Skeletal muscle cell (primary cell): ENCODE data around the gene GFRA4.

Source experiments
- DNase-seq: peaks from one replicate; pipeline ENCODE4 v3.0.0-alpha.2; 2010; ENCODE audit warnings: low read depth
- H3K4me3 ChIP-seq: 2 replicates; pipeline ENCODE4 v1.5.1; 2011; ENCODE audit warnings: low read depth, mild to moderate bottlenecking, control low read depth, low read length, moderate library complexity

GFRA4 gene

GRCh38 chr20:3696200-3696599 lies 33.0 kb upstream of the GFRA4 start:
- no peak for DNase-seq
- no peak overlapping the region for H3K4me3 ChIP-seq

DNA sequence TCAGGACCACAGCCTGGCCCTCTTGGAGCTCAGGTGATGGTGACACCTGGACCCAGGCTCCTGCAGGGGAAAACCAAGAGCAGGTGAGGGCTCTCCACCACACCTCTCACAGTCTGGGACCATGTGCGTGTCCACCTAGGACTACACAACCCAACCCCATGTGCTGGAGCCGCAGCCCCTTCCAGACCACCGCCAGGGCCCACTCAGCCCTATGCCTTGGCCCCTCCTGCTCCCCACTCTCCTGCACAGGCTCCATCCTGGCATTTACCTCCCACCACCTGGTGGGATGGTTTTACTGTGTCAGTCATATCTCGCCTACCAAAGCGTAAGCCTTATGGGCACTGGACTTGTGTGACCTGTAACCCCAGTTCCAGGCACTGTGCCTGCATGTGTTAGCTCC lies 31.7 kb upstream of the GFRA4 start:
- no peak overlapping the region for H3K4me3 ChIP-seq
- no peak for DNase-seq

GRCh38 chr20:3693376-3693775 lies 30.2 kb upstream of the GFRA4 start:
- no peak overlapping the region for H3K4me3 ChIP-seq
- no peak for DNase-seq

GRCh38 chr20:3692706-3693294 lies 29.6 kb upstream of the GFRA4 start:
- no peak for DNase-seq
- H3K4me3 ChIP-seq = no peak overlapping the region

DNA sequence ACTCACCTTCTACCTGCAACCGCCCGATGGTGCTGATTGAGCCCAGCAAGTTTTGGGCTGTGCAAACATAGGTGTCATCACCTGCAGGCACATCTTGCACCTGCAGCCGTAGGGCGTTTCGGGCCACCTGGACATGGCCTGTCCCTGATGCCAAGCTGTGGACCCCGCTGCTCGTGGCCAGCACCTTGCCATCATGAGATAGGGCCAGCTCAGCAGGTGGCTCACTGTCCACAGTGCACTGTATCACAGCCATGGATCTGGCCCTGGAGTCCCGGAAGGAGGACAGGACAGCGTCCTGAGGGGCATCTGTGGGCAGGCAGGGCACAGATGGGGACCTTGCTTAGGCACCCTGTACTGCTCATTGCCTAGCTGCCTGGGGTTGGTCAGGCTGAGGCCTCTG lies 28.7 kb upstream of the GFRA4 start:
- DNase-seq = no peak
- H3K4me3 ChIP-seq = no peak overlapping the region

- DNase-seq = no peak
- no peak overlapping the region for H3K4me3 ChIP-seq
Measured at GRCh38 chr20:3691306-3691705, 28.1 kb upstream of the GFRA4 start.

GRCh38 chr20:3690413-3690812 lies 27.2 kb upstream of the GFRA4 start:
- H3K4me3 ChIP-seq = no peak overlapping the region
- no peak for DNase-seq

GRCh38 chr20:3689978-3690377 lies 26.8 kb upstream of the GFRA4 start:
- H3K4me3 ChIP-seq = no peak overlapping the region
- DNase-seq = no peak

- DNase-seq = no peak
- H3K4me3 ChIP-seq = no peak overlapping the region
Measured at GRCh38 chr20:3687655-3688054, 24.5 kb upstream of the GFRA4 start.

DNA sequence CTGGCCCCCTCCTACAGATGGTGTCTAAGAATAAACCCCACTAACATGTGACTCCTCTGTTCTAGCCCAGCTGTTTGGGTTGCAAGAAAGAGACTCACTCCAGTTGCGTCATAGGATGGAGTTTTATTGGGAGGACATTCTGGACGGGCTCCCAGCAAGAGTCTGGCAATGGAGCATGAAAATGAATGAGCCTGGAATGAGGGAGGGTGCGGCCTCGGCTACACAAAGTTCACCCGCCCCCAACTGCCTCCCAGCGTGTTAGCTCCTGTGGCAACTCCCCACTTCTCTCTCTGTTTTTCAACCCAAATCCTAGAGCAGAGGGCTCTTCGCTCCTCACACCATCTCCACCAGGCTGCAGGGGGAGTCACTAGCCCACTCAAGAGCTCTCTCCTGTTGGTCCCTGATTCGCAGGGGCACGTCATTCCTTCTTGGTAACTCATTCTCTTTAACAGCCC lies 23.7 kb upstream of the GFRA4 start:
- peak; percentile 84 for DNase-seq
- H3K4me3 ChIP-seq = no peak overlapping the region

DNA sequence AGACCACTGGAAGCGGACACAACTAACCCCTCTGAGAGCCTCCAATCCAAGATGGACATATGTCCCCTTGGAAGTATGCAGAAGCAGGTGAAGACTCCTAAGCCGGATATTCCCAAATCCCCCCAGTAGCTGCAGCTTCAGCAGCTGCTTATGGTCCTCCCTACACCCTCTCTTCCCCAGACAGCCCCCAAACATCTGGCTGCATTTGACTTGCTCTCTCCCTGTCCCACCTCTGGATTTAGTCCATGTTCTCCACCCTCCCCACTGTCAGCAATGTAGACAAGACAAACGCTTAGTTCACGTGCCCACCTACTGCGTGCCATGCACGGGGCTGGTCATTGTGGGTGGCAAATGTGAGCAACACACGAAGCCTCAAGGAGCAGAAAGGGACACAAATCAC lies 23.2 kb upstream of the GFRA4 start:
- no peak overlapping the region for H3K4me3 ChIP-seq
- DNase-seq = no peak

DNA sequence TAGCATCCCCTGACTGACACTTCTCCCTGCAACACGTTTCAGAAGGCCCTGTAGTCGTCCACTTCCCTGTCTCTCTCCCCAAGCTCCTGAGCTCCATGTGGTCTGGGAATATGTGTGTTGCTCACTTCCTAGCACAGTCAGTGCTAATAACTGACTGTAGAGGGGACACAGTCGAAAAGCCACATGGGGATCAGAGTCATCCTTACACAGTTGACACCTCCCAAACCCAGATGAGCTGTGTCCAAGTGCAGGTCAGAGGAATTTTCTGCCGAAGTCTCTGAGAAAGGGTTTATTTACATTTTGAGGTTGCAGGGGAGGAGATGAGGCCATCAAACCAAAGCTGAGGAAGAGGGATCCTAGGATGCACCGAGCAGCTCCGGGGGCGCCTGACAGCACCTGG lies 22.1 kb upstream of the GFRA4 start:
- no peak overlapping the region for H3K4me3 ChIP-seq
- DNase-seq = no peak

DNA sequence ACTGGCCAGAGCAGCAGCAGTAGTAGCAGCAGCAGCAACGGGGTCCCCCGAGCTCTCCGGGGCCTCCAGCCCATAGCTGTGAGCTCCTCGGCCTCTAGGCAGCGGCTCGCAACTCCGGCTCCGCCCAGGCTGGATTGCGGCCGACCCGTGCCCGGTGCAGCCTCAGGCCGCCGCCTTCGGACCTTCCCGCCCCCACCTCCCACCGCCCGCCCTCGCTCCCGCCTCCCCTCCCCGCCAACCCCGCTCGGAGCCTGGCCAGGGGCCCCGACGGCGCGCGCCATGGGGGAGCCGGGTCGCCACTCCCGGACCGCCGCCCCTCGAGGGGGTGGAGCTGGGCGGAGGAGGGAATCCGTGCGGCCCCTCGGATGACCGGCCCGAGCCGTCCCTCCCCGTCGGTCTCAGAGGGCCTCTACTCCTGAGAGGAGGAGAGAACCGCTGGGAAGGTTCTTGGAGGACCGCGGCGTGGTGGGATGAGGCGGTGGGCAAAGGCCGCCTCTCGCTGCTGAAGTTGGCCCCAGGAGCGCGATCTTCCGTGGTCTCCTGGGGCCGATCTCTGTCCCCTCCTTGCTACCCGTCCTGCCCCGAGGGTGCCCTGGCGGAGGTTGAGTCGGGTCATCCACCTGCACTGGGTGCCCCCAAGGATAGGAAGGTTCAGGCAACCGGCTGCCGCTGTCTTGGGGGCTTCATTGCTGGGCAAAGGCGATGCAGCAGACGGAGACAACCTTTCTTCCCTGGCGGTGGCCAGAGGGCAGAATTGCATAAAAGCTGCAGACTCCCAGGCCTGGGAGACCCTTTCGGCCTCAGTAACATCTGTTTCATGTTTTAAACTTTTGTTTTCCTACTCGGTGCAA lies 19.0 kb upstream of the GFRA4 start, which contains the start of gene ADAM33:
TSS of gene ADAM33 (minus strand) at position 80 of the 851 bp plus-strand sequence. CDS start at position 74, 6 bp downstream.
- H3K4me3 ChIP-seq = peak within 1 kb of the TSS; percentile 50
- no peak for DNase-seq

DNA sequence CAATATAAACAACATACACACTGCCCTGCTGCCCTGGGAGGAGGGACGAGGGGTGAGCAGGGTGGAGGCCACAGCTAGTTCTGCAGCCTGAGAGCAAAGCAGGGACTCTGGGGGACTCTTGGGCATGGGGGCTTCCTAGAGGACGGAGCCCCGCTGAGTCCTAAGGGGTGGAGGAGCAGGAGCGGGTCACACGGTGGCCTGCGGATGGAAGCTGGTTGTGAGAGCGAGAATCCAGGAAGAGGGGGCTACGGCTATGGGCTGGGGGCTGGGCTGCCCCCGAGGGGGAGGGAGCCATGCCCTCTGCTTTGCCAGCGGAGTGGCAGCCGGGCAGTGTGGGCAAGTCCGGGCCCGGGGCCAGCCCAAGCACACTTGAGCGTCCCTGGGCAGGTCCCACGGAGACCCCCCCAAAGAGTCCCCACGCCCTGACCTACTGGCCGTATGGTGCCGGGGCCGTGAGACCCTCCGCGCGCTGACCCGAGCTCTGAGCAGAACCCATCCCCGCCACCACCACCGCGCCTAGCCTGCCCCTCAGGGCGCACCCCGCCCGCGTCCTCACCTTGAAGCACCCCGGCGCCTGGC lies 18.2 kb upstream of the GFRA4 start:
- no peak for DNase-seq
- H3K4me3 ChIP-seq = peak overlapping the region; percentile 50

- DNase-seq = no peak
- H3K4me3 ChIP-seq = peak overlapping the region; percentile 50
Measured at GRCh38 chr20:3680701-3681351, 17.6 kb upstream of the GFRA4 start.

DNA sequence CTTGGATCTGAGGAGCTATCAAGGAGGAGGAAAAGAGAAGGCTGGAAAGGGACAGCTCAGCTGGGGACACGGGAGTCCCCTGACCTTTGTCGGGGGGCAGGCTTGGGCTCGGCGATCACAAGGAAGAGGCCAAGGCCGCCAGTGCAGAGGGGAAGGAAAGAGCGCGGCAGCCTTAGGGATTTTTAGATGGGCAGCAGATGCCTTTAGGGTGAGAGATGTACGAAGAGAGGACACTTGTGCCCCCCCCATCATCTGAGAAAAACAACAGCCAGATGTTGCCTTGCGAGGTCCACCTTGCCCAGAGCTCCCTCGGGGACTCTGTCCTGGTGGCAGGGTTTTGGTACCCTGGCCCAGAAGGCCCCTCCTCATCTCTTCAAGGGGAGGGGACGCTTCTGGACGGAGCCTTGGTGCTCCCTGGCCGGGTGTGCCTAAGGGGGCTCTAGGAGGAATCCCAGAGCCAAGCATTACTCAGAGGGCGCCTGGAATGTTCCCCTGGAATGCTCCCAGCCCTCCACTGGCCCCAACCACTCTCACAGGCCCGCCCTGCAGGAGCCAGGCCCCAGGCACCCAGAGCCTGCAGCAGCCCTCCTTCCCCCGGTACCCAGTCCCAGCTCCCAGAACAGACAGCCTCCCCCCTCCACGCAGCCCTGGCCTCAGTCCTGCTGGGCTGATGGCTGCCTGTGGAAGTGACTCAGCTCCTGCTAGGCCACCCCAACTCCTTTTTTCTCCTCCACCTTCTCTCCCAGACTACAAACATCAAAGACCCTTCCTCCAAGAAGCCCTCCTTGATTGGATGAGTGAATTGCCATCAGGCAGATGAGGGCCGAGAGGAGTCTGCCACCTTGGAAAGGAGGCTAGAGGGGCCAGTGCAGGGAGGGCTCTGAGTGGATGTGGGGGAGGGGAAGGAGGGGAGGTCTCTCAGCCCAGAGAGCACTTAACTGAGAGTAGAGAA lies 16.8 kb upstream of the GFRA4 start:
- peak overlapping the region; percentile 50 for H3K4me3 ChIP-seq
- DNase-seq = peak; percentile 63

- H3K4me3 ChIP-seq = no peak overlapping the region
- DNase-seq = no peak
Measured at GRCh38 chr20:3678856-3679720, 15.9 kb upstream of the GFRA4 start.

- no peak overlapping the region for H3K4me3 ChIP-seq
- no peak for DNase-seq
Measured at GRCh38 chr20:3678198-3678597, 15.0 kb upstream of the GFRA4 start.
